Measurements from ENCODE around the gene PCDH9.

PCDH9 gene

DNA sequence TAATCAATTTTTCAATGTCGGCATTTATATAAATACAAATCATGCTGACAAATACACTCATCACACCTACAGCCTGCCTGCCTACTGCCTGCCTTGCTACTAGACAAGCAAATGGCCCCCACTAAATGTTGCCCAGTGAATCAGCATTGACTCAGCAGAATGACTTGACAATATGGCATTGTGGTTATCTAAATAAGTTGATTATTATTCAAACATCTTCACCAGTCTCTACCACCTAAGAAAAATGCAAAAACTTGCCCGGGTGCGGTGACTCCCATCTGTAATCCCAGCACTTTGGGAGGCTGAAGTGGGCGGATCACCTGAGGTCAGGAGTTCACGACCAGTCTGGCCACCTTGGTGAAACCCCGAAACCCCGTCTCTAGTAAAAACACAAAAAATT lies 296.1 kb downstream of the PCDH9 start:
- H3K79me1 ChIP-seq (ENCODE audit: low read length), result no peaks in the 10 kb centered on the region
- H3K27ac ChIP-seq (ENCODE audit: low read depth, low read length), result no peak overlapping the region
- no peak overlapping the region for H3K18ac ChIP-seq (ENCODE audit: low read length)
- H3K4ac ChIP-seq (ENCODE audit: low read depth, low read length), result no peak overlapping the region
- no peak overlapping the region for H4K91ac ChIP-seq (ENCODE audit: low read depth, low read length)
- H2BK120ac ChIP-seq (ENCODE audit: insufficient read depth, low read length, poor library complexity), result no peak overlapping the region
- no peak overlapping the region for H3K9ac ChIP-seq (ENCODE audit: low read length)
- no peak overlapping the region for H2AK5ac ChIP-seq (ENCODE audit: low read length)
- no peak overlapping the region for H3K4me2 ChIP-seq (ENCODE audit: low read length)
- DNase-seq, result no peak
- H3K36me3 ChIP-seq (ENCODE audit: control insufficient read depth in 1 of 2, insufficient read depth in 2 of 2, low read length in 2 of 2), result no peaks in the 10 kb centered on the region
- H4K8ac ChIP-seq (ENCODE audit: low read depth, low read length), result no peak overlapping the region
- no peak overlapping the region for H2BK12ac ChIP-seq (ENCODE audit: low read length)
- no peaks in the 10 kb centered on the region for H3K4me1 ChIP-seq (ENCODE audit: control insufficient read depth in 1 of 2, insufficient read depth in 2 of 2, low read length in 2 of 2)
- no peak overlapping the region for H3K23ac ChIP-seq (ENCODE audit: low read length)
- no peaks in the 10 kb centered on the region for H3K79me2 ChIP-seq (ENCODE audit: control insufficient read depth, insufficient read depth, low read length, poor library complexity)
- no peak overlapping the region for H2BK5ac ChIP-seq (ENCODE audit: low read depth, low read length, poor library complexity)
- WGBS (ENCODE audit: extremely low coverage, insufficient coverage, insufficient read length), result no CpG with 5 or more reads among the region's 7 CpGs
- no peak overlapping the region for H3K4me3 ChIP-seq (ENCODE audit: low read depth, low read length)
- no peak overlapping the region for H4K12ac ChIP-seq (ENCODE audit: low read depth, low read length)
- H3K14ac ChIP-seq (ENCODE audit: low read length), result no peak overlapping the region
- no peaks in the 10 kb centered on the region for H3K27me3 ChIP-seq (ENCODE audit: insufficient read depth, low read length)
- no peak overlapping the region for H2AFZ ChIP-seq (ENCODE audit: insufficient read depth, low read length, poor library complexity)
- H3K9me3 ChIP-seq (ENCODE audit: insufficient read depth, low read depth, low read length), result no peaks in the 10 kb centered on the region

GRCh38 chr13:66933527-66933926 lies 296.6 kb downstream of the PCDH9 start:
- Histone ChIP-seq H4K12ac (ENCODE audit: low read depth, low read length) (no peak overlapping the region), H4K8ac (ENCODE audit: low read depth, low read length) (no peak overlapping the region)
- WGBS (ENCODE audit: extremely low coverage, insufficient coverage, insufficient read length), result no CpG with 5 or more reads among the region's 3 CpGs

DNA sequence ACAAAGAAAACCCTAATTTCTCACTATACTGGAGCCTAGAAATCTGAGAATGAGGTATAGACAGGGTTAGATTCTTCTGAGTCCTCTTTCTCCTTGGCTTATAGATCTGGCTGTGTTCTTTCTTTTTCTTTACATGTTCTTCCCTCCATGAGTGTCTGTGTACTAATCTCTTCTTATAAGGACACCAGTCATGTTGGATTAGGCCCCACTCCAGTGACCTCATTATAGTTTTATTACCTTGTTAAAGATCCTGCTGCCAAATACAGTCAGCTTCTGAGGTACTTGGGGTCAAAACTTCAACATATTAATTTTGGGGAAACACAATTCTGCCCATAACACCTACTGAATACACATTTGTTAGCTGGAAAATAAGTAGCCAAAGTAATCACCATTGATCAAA lies 302.6 kb downstream of the PCDH9 start:
- H3K4me1 ChIP-seq (ENCODE audit: control insufficient read depth in 1 of 2, insufficient read depth in 2 of 2, low read length in 2 of 2), result no peaks in the 10 kb centered on the region
- H3K36me3 ChIP-seq (ENCODE audit: control insufficient read depth in 1 of 2, insufficient read depth in 2 of 2, low read length in 2 of 2), result no peaks in the 10 kb centered on the region
- H2BK5ac ChIP-seq (ENCODE audit: low read depth, low read length, poor library complexity), result no peak overlapping the region
- no peaks in the 10 kb centered on the region for H3K79me1 ChIP-seq (ENCODE audit: low read length)
- H2BK12ac ChIP-seq (ENCODE audit: low read length), result no peak overlapping the region
- H2BK120ac ChIP-seq (ENCODE audit: insufficient read depth, low read length, poor library complexity), result no peak overlapping the region
- no peak overlapping the region for H3K27ac ChIP-seq (ENCODE audit: low read depth, low read length)
- H3K9me3 ChIP-seq (ENCODE audit: insufficient read depth, low read depth, low read length), result no peaks in the 10 kb centered on the region
- H3K9ac ChIP-seq (ENCODE audit: low read length), result no peak overlapping the region
- H4K8ac ChIP-seq (ENCODE audit: low read depth, low read length), result no peak overlapping the region
- no peak overlapping the region for H4K12ac ChIP-seq (ENCODE audit: low read depth, low read length)
- no peak overlapping the region for H3K23ac ChIP-seq (ENCODE audit: low read length)
- H2AK5ac ChIP-seq (ENCODE audit: low read length), result no peak overlapping the region
- H4K91ac ChIP-seq (ENCODE audit: low read depth, low read length), result no peak overlapping the region
- no peaks in the 10 kb centered on the region for H3K79me2 ChIP-seq (ENCODE audit: control insufficient read depth, insufficient read depth, low read length, poor library complexity)
- no peak overlapping the region for H3K4ac ChIP-seq (ENCODE audit: low read depth, low read length)
- H3K18ac ChIP-seq (ENCODE audit: low read length), result no peak overlapping the region
- H3K27me3 ChIP-seq (ENCODE audit: insufficient read depth, low read length), result no peaks in the 10 kb centered on the region
- DNase-seq, result no peak
- H2AFZ ChIP-seq (ENCODE audit: insufficient read depth, low read length, poor library complexity), result no peak overlapping the region
- H3K4me2 ChIP-seq (ENCODE audit: low read length), result no peak overlapping the region
- no peak overlapping the region for H3K4me3 ChIP-seq (ENCODE audit: low read depth, low read length)
- H3K14ac ChIP-seq (ENCODE audit: low read length), result no peak overlapping the region

More at GRCh38 chr13:66933527-66933926, 296.6 kb downstream of the PCDH9 start:
- Histone ChIP-seq H2BK5ac (ENCODE audit: low read depth, low read length, poor library complexity) (no peak overlapping the region), H2BK120ac (ENCODE audit: insufficient read depth, low read length, poor library complexity) (no peak overlapping the region), H3K79me2 (ENCODE audit: control insufficient read depth, insufficient read depth, low read length, poor library complexity) (no peaks in the 10 kb centered on the region), H4K91ac (ENCODE audit: low read depth, low read length) (no peak overlapping the region), H2BK12ac (ENCODE audit: low read length) (no peak overlapping the region), H2AK5ac (ENCODE audit: low read length) (no peak overlapping the region), H3K9me3 (ENCODE audit: insufficient read depth, low read depth, low read length) (no peaks in the 10 kb centered on the region), H3K9ac (ENCODE audit: low read length) (no peak overlapping the region), H3K4me1 (ENCODE audit: control insufficient read depth in 1 of 2, insufficient read depth in 2 of 2, low read length in 2 of 2) (no peaks in the 10 kb centered on the region), H3K27me3 (ENCODE audit: insufficient read depth, low read length) (no peaks in the 10 kb centered on the region), H3K36me3 (ENCODE audit: control insufficient read depth in 1 of 2, insufficient read depth in 2 of 2, low read length in 2 of 2) (no peaks in the 10 kb centered on the region), H3K18ac (ENCODE audit: low read length) (no peak overlapping the region), H3K23ac (ENCODE audit: low read length) (no peak overlapping the region), H2AFZ (ENCODE audit: insufficient read depth, low read length, poor library complexity) (no peak overlapping the region), H3K4me2 (ENCODE audit: low read length) (no peak overlapping the region), H3K27ac (ENCODE audit: low read depth, low read length) (no peak overlapping the region), H3K4ac (ENCODE audit: low read depth, low read length) (no peak overlapping the region), H3K14ac (ENCODE audit: low read length) (no peak overlapping the region), H3K4me3 (ENCODE audit: low read depth, low read length) (no peak overlapping the region), H3K79me1 (ENCODE audit: low read length) (no peaks in the 10 kb centered on the region)
- DNase-seq, result no peak

DNA sequence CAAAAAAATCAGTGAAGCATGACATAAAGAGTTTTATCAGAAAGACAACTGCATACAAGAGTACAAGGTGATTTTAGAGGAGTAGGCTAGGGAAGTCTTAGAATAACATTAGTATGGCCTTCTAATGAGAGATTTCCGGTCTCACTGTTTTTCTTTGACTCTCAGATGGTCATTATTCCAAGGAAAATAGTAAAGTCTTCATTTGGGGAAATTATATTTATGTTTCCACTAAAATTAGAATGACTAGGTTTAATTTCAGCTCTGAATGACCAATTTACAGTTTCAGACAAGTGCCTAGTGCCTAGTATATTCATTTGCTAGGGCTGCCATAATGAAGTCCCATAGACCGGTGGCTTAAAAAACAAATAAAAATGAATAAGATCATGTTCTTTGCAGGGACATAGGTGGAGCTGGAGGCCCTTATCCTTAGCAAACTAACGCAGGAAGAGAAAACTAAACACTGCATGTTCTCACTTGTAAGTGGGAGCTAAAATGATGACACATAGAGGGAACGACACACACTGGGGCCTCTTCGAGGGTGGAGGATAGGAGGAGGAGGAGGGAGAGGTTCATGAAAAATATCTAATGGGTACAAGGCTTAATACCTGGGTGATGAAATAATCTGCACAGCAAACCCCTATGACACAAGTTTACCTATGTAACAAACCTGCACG lies 303.1 kb downstream of the PCDH9 start:
- no peak overlapping the region for H3K4me2 ChIP-seq (ENCODE audit: low read length)
- no peaks in the 10 kb centered on the region for H3K79me2 ChIP-seq (ENCODE audit: control insufficient read depth, insufficient read depth, low read length, poor library complexity)
- H2AK5ac ChIP-seq (ENCODE audit: low read length), result no peak overlapping the region
- no peak overlapping the region for H3K18ac ChIP-seq (ENCODE audit: low read length)
- no peak for DNase-seq
- no peak overlapping the region for H3K4ac ChIP-seq (ENCODE audit: low read depth, low read length)
- no peak overlapping the region for H3K4me3 ChIP-seq (ENCODE audit: low read depth, low read length)
- no peak overlapping the region for H2BK12ac ChIP-seq (ENCODE audit: low read length)
- H3K14ac ChIP-seq (ENCODE audit: low read length), result no peak overlapping the region
- no peaks in the 10 kb centered on the region for H3K4me1 ChIP-seq (ENCODE audit: control insufficient read depth in 1 of 2, insufficient read depth in 2 of 2, low read length in 2 of 2)
- no peaks in the 10 kb centered on the region for H3K79me1 ChIP-seq (ENCODE audit: low read length)
- no peaks in the 10 kb centered on the region for H3K9me3 ChIP-seq (ENCODE audit: insufficient read depth, low read depth, low read length)
- H2BK120ac ChIP-seq (ENCODE audit: insufficient read depth, low read length, poor library complexity), result no peak overlapping the region
- no CpG with 5 or more reads among the region's 6 CpGs for WGBS (ENCODE audit: extremely low coverage, insufficient coverage, insufficient read length)
- no peak overlapping the region for H3K27ac ChIP-seq (ENCODE audit: low read depth, low read length)
- no peak overlapping the region for H3K23ac ChIP-seq (ENCODE audit: low read length)
- no peak overlapping the region for H4K91ac ChIP-seq (ENCODE audit: low read depth, low read length)
- no peak overlapping the region for H4K12ac ChIP-seq (ENCODE audit: low read depth, low read length)
- H2AFZ ChIP-seq (ENCODE audit: insufficient read depth, low read length, poor library complexity), result no peak overlapping the region
- no peak overlapping the region for H4K8ac ChIP-seq (ENCODE audit: low read depth, low read length)
- no peak overlapping the region for H2BK5ac ChIP-seq (ENCODE audit: low read depth, low read length, poor library complexity)
- H3K9ac ChIP-seq (ENCODE audit: low read length), result no peak overlapping the region
- no peaks in the 10 kb centered on the region for H3K27me3 ChIP-seq (ENCODE audit: insufficient read depth, low read length)
- no peaks in the 10 kb centered on the region for H3K36me3 ChIP-seq (ENCODE audit: control insufficient read depth in 1 of 2, insufficient read depth in 2 of 2, low read length in 2 of 2)

Data from trophoblast cell (in vitro differentiated cells and primary cell).